22Rv1 (cell line): ENCODE results near the gene DHRS1.

Experiments
- H3K27ac ChIP-seq: fragments of 450-650 bp; 2 replicates; pipeline ENCODE4 v1.5.1; 2017
- ZFX ChIP-seq: fragments of 450-650 bp; IDR thresholded peaks from 2 replicates; pipeline ENCODE4 v1.6.1; 2017; ENCODE audit warnings: antibody characterized with exemption, borderline replicate concordance
- TF ChIP-seq, protein P1 (sequence below): fragments of 450-650 bp; IDR thresholded peaks from 2 replicates; pipeline ENCODE4 v1.5.1; 2017; ENCODE audit warnings: mild to moderate bottlenecking

Gene DHRS1

DNA sequence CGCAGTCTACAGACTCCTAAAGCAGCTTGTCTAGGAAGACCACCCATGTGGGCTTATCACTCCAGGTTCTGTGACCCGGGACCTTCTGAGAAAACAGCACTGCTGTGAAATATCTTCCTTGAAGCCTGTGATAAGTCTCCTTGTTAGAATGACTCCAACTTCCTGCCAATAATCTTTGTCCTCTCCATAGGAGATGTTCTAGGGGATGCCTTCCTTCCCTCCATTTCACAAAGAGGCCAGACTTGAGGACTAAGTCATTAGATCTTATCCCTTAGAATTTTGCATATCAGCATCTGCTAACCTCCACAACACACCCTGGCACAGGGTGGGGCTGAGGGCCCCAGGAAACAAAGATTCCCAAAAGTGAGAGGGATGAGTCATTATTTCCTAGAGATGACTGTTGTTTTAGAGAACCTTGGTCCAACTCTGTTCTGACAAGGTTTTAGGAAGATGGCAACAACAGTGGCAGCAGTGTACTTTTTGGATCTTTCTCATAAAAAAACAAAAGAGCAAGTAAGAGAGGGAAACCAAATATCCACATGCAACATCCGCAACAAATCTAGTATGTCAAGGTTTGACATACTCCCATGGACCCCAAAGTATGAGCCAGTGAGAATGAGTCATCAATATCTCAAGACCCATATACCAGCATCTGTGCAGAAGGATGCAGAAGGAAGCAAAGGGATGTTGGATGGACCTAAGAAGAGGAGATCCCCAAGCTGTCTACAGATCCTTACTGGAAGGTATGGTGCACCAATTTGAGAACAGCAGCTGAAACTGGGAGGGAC is 17.8 kb upstream of the DHRS1 start:
- H3K27ac ChIP-seq: no peak overlapping the region
- TF ChIP-seq ZFX: no peak
- TF ChIP-seq, protein P1, sequence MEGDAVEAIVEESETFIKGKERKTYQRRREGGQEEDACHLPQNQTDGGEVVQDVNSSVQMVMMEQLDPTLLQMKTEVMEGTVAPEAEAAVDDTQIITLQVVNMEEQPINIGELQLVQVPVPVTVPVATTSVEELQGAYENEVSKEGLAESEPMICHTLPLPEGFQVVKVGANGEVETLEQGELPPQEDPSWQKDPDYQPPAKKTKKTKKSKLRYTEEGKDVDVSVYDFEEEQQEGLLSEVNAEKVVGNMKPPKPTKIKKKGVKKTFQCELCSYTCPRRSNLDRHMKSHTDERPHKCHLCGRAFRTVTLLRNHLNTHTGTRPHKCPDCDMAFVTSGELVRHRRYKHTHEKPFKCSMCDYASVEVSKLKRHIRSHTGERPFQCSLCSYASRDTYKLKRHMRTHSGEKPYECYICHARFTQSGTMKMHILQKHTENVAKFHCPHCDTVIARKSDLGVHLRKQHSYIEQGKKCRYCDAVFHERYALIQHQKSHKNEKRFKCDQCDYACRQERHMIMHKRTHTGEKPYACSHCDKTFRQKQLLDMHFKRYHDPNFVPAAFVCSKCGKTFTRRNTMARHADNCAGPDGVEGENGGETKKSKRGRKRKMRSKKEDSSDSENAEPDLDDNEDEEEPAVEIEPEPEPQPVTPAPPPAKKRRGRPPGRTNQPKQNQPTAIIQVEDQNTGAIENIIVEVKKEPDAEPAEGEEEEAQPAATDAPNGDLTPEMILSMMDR: no peak

DNA sequence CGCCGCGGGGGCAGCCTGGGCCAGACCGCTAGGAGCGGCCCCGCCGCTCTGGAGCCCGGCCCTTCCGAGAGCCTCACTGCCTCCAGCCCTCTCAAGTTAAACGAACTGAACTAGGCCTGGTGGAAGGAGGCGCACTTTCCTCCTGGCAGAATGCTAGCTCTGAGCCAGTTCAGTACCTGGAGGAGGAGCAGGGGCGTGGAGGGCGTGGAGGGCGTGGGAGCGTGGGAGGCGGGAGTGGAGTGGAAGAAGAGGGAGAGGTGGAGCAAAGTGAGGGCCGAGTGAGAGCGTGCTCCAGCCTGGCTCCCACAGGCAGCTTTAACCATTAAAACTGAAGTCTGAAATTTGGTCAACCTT is 17.0 kb upstream of the DHRS1 start:
- H3K27ac ChIP-seq: no peak overlapping the region
- TF ChIP-seq, protein P1: no peak
- TF ChIP-seq ZFX: no peak

DNA sequence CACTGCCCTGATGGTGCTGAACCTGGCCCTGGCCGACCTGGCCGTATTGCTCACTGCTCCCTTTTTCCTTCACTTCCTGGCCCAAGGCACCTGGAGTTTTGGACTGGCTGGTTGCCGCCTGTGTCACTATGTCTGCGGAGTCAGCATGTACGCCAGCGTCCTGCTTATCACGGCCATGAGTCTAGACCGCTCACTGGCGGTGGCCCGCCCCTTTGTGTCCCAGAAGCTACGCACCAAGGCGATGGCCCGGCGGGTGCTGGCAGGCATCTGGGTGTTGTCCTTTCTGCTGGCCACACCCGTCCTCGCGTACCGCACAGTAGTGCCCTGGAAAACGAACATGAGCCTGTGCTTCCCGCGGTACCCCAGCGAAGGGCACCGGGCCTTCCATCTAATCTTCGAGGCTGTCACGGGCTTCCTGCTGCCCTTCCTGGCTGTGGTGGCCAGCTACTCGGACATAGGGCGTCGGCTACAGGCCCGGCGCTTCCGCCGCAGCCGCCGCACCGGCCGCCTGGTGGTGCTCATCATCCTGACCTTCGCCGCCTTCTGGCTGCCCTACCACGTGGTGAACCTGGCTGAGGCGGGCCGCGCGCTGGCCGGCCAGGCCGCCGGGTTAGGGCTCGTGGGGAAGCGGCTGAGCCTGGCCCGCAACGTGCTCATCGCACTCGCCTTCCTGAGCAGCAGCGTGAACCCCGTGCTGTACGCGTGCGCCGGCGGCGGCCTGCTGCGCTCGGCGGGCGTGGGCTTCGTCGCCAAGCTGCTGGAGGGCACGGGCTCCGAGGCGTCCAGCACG is 16.4 kb upstream of the DHRS1 start:
- TF ChIP-seq, protein P1: peak; percentile 70
- TF ChIP-seq ZFX: no peak
- no peak overlapping the region for H3K27ac ChIP-seq

DNA sequence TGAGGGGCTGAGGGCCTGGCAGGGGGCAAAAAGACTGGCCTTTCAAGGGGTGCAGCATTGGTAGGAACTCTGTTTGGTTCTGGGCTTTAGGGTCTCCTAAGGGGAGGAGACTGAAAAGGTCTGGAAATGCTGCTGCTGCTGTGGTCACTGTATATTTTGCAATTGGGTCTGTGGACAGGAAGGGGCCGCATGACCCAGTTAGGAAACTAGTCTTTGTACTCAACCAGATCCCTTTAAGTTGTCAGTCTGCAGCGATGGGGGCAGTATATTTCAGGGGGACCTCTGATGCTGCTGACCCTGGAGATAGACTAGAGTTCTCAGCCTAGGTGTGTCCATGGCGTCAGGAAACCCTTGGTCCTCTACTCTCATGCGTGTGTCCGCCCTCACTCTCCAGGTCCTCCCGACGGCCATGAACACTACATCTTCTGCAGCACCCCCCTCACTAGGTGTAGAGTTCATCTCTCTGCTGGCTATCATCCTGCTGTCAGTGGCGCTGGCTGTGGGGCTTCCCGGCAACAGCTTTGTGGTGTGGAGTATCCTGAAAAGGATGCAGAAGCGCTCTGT is 15.7 kb upstream of the DHRS1 start:
- H3K27ac ChIP-seq: no peak overlapping the region
- TF ChIP-seq ZFX: no peak
- TF ChIP-seq, protein P1: no peak

DNA sequence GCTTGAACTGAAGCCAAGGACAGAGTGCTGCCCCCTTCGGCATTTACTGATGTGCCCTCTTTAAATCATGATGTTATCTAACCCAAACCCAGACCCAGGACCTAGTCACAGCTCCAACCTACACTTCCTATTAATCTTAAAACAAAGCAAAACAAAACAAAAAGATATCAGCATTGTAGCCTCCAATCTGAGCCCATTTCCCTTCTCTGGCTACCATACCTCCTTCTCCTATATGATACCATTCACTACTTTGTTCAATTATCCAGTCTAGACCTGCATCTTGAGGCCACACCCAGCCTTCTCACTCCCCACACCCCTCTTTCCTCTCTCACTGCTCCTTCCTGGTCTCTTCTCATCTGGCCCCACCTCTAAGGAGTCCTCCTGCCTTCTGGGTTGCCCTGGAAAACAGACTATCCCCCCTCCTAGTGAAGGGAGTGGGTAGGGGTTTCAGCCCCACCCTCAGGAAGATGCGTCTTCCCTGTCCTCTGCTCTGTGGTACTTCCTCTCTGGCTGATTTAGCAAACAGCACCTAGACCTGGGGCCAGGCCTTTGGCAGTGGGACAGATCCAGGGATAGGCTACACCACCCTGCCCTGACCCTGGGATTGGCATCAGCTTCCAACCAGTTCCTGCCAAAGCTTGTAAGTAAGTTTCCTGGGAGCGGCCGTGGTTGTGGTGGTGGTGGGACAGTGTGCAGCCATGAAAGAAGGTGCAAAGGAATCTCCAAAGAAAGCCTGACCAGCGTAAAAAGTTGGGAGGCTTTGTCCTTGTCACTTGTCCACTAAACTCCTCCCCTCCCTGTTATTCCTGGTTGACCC is 15.0 kb upstream of the DHRS1 start:
- no peak overlapping the region for H3K27ac ChIP-seq
- TF ChIP-seq, protein P1: no peak
- no peak for TF ChIP-seq ZFX

DNA sequence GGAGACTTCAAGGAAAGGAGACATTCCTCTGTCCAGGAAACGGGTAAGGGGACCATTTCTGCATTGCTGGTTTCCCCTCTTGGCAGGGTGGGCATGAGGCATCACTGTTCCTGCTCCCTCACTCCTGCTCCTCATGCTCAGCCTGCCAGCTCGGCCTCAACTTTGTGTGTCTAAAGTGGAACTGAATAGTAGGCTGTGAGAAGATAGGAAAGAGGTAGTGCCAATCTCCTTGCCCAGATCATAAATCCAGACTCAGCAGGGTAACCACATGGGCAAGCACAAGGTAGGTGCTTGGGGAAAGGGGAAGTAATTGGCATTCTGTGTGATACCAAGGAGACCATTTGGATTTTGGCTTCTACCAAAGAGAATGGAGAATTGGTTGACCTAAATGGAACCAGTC is 14.3 kb upstream of the DHRS1 start:
- no peak overlapping the region for H3K27ac ChIP-seq
- TF ChIP-seq ZFX: no peak
- TF ChIP-seq, protein P1: no peak
